Measurements from ENCODE around the gene TLDC2. TPM values are rescaled to one million over a fixed set of nuclear protein-coding genes. Genes with fewer than 3 reads are reported as not detected.

The TLDC2 gene
- total and polyA plus RNA-seq, 8 donors = 0.13 to 15.1 (median 1.0) TPM; not detected in 2

DNA sequence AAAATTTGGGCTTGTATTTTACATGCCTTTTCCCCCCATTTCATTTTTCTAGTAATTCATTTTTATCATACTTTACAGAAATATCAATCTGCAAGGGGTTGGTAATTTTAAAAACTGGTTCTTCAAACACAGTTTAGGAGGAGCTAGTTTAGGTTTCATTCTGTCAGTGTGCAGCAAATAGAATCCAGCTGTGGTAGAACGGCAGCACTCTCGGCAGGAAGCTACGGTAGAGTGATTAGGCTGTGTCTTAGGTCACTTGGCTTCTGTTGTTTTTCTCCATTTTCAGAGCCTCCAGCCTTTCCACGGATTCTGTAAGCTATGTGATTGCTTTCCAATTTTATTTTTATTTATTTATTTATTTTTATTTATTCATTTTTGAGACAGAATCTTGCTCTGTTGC lies 32.7 kb downstream of the TLDC2 start:
- intact Hi-C loops (cut with DNase I; ENCODE audit: low total_unique reads) = no loop called here
- peak in 1 of 2 donors; percentile 50 for DNase-seq
- Histone ChIP-seq H3K36me3 (peaks cover 18 to 100% (median 99%) of the 10 kb centered on the region in 4 donors), H3K27ac (no peak overlapping the region), H3K9me3 (no peaks in the 10 kb centered on the region), H3K27me3 (no peaks in the 10 kb centered on the region), H3K4me3 (no peak overlapping the region), H3K4me1 (no peaks in the 10 kb centered on the region)
- whole genome bisulfite sequencing, 5 donors = 66 to 87% (median 73%) methylated on average over 4 of the region's 4 CpGs
- no peak for TF ChIP-seq POLR2A (IDR thresholded peaks at IDR 0.05)
- TF ChIP-seq, protein P1, sequence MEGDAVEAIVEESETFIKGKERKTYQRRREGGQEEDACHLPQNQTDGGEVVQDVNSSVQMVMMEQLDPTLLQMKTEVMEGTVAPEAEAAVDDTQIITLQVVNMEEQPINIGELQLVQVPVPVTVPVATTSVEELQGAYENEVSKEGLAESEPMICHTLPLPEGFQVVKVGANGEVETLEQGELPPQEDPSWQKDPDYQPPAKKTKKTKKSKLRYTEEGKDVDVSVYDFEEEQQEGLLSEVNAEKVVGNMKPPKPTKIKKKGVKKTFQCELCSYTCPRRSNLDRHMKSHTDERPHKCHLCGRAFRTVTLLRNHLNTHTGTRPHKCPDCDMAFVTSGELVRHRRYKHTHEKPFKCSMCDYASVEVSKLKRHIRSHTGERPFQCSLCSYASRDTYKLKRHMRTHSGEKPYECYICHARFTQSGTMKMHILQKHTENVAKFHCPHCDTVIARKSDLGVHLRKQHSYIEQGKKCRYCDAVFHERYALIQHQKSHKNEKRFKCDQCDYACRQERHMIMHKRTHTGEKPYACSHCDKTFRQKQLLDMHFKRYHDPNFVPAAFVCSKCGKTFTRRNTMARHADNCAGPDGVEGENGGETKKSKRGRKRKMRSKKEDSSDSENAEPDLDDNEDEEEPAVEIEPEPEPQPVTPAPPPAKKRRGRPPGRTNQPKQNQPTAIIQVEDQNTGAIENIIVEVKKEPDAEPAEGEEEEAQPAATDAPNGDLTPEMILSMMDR (IDR thresholded peaks at IDR 0.05) = no peak
- TF ChIP-seq POLR2AphosphoS5 (IDR thresholded peaks at IDR 0.05) = no peak
- TF ChIP-seq EP300 (IDR thresholded peaks at IDR 0.05) = no peak

DNA sequence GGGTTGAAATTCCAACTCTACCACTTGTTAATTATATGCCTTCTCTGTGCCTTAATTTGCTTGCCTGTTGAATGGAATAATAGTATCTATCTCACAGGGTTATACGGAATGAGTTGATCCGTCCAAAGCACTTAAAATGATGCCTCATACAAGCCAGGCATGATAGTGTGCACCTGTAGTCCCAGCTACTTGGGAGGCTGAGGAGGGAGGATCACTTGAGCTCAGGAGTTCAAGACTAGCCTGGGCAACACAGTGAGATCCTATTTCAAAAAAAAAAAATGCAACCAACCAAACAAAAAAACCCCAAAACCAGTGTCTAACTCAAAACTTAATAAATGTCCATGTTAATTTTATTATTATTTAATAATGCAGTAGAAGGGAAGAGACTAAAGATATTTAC lies 40.3 kb downstream of the TLDC2 start:
- 94 to 98% (median 95%) methylated on average over 2 of the region's 2 CpGs for WGBS, 5 donors
- intact Hi-C loops (cut with DNase I; ENCODE audit: low total_unique reads) = no loop called here
- no peaks in the 10 kb centered on the region for H3K4me1 ChIP-seq
- peaks cover 32 to 97% (median 92%) of the 10 kb centered on the region in 4 donors for H3K36me3 ChIP-seq
- no peak overlapping the region for H3K4me3 ChIP-seq
- no peak overlapping the region for H3K27ac ChIP-seq
- H3K9me3 ChIP-seq = no peaks in the 10 kb centered on the region
- DNase-seq = no peak
- no peaks in the 10 kb centered on the region for H3K27me3 ChIP-seq
- no peak for TF ChIP-seq POLR2A (IDR thresholded peaks at IDR 0.05)
- TF ChIP-seq POLR2AphosphoS5 (IDR thresholded peaks at IDR 0.05) = no peak
- TF ChIP-seq EP300 (IDR thresholded peaks at IDR 0.05) = no peak
- TF ChIP-seq, protein P1 (IDR thresholded peaks at IDR 0.05) = no peak

DNA sequence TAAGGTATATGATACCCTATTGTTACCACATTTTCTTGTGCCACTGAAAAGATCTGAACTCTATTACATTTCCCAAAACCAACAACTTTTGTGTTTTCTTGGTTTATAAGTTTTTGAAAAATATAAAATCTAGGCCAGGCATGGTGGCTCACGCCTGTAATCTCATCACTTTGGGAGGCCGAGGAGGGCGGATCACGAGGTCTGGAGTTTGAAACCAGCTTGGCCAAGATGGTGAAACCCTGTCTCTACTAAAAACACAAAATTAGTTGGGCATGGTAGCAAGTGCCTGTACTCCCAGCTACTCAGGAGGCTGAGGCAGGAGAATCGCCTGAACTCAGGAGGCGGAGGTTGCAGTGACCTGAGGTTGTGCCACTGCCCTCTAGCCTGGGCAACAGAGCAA lies 41.3 kb downstream of the TLDC2 start:
- no peak for DNase-seq
- no peak for TF ChIP-seq POLR2AphosphoS5 (IDR thresholded peaks at IDR 0.05)
- TF ChIP-seq, protein P1 (IDR thresholded peaks at IDR 0.05) = no peak
- no peak for TF ChIP-seq POLR2A (IDR thresholded peaks at IDR 0.05)
- TF ChIP-seq EP300 (IDR thresholded peaks at IDR 0.05) = no peak
- H3K4me1 ChIP-seq = no peaks in the 10 kb centered on the region
- 94 to 99% (median 97%) methylated on average over 6 of the region's 6 CpGs for WGBS, 5 donors
- no peaks in the 10 kb centered on the region for H3K9me3 ChIP-seq
- no peak overlapping the region for H3K27ac ChIP-seq
- no peaks in the 10 kb centered on the region for H3K27me3 ChIP-seq
- peaks cover 30 to 97% (median 91%) of the 10 kb centered on the region in 4 donors for H3K36me3 ChIP-seq
- intact Hi-C loops (cut with DNase I; ENCODE audit: low total_unique reads) = no loop called here
- H3K4me3 ChIP-seq = no peak overlapping the region

DNA sequence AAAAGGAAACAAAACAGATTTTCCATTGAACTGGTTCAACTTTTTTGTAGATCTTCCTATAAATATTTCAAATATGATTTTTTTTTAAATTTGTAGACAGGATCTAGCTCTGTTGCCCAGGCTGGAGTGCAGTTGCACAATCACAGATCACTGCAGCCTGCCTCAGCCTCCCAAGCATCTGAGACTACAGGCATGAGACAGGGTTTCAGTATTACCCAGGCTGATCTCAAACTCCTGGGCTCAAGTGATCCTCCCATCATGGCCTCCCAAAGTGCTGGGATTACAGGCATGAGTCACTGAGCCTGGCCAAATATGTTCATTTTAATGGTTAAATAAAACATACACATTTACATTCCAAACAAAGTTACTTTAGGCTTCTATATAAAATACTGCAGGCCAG lies 42.0 kb downstream of the TLDC2 start:
- DNase-seq = no peak

More for the DNA sequence above, 42.0 kb downstream of the TLDC2 start:
- no peak for TF ChIP-seq POLR2AphosphoS5 (IDR thresholded peaks at IDR 0.05)
- TF ChIP-seq, protein P1 (IDR thresholded peaks at IDR 0.05) = no peak
- no peak for TF ChIP-seq POLR2A (IDR thresholded peaks at IDR 0.05)
- TF ChIP-seq EP300 (IDR thresholded peaks at IDR 0.05) = no peak
- no peaks in the 10 kb centered on the region for H3K27me3 ChIP-seq
- intact Hi-C loops (cut with DNase I; ENCODE audit: low total_unique reads) = no loop called here
- H3K27ac ChIP-seq = no peak overlapping the region
- no peaks in the 10 kb centered on the region for H3K9me3 ChIP-seq
- H3K4me1 ChIP-seq = no peaks in the 10 kb centered on the region
- no peak overlapping the region for H3K4me3 ChIP-seq
- H3K36me3 ChIP-seq = peaks cover 28 to 97% (median 92%) of the 10 kb centered on the region in 4 donors

Data from stomach (tissue), 9 donors.